Kidney epithelial cell (primary cell): Measurements from ENCODE around the gene MGLL. TPM values are rescaled to one million over a fixed set of nuclear protein-coding genes. Genes with fewer than 3 reads are reported as not detected.

Source experiments
- DNase-seq: peaks from one replicate; pipeline ENCODE4 v3.0.0-alpha.2; 2010; ENCODE audit warnings: low read depth
- H3K27me3 ChIP-seq: 2 replicates; pipeline ENCODE4 v1.6.0; 2011; ENCODE audit warnings: low read length; ENCODE audit not compliant: control insufficient read depth, insufficient read depth
- H3K36me3 ChIP-seq: 2 replicates; pipeline ENCODE4 v1.5.1; 2011; ENCODE audit warnings: low read length; ENCODE audit not compliant: control insufficient read depth, insufficient read depth
- H3K4me3 ChIP-seq: 2 replicates; pipeline ENCODE4 v1.5.1; 2011; ENCODE audit warnings: low read depth, mild to moderate bottlenecking, control low read depth, low read length
- total RNA-seq: library from RNA; depleted of rRNA; stranded (reverse); fragments of >200 nt; gene quantifications from 2 replicates; pipeline ENCODE4 v1.2.3, GENCODE V29; 2015
- TF ChIP-seq, protein P1 (sequence below): IDR thresholded peaks from 2 replicates; pipeline ENCODE4 v1.5.1; 2011; ENCODE audit warnings: mild to moderate bottlenecking, moderate library complexity, low read length, control low read depth, inconsistent platforms; ENCODE audit not compliant: insufficient read depth, poor library complexity, severe bottlenecking

MGLL gene
- total RNA-seq, 1 donor from 2014 or later: 71.8 TPM

DNA sequence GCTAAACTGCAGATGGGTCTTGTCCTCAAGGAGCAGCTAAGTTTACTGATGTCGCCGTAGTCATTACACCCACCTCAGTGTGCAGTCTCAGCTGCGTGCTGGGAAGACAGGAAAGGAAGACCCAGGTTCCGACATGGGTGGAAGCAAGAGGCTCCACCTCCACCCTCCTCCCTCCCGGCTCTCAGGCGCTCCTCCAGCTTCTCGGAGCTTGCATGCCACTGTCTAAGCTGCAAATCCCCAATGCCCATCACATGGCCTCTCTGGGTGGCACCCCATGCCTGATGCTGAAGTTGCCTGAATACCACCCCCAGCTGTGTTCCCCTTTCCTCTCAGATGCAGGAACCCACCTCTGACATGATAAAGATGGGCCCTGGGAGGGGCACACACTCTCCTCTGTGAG lies 58.5 kb downstream of the MGLL start:
- DNase-seq: no peak
- TF ChIP-seq, protein P1, sequence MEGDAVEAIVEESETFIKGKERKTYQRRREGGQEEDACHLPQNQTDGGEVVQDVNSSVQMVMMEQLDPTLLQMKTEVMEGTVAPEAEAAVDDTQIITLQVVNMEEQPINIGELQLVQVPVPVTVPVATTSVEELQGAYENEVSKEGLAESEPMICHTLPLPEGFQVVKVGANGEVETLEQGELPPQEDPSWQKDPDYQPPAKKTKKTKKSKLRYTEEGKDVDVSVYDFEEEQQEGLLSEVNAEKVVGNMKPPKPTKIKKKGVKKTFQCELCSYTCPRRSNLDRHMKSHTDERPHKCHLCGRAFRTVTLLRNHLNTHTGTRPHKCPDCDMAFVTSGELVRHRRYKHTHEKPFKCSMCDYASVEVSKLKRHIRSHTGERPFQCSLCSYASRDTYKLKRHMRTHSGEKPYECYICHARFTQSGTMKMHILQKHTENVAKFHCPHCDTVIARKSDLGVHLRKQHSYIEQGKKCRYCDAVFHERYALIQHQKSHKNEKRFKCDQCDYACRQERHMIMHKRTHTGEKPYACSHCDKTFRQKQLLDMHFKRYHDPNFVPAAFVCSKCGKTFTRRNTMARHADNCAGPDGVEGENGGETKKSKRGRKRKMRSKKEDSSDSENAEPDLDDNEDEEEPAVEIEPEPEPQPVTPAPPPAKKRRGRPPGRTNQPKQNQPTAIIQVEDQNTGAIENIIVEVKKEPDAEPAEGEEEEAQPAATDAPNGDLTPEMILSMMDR: no peak
- Histone ChIP-seq H3K4me3 (no peak overlapping the region), H3K27me3 (no peaks in the 10 kb centered on the region), H3K36me3 (no peaks in the 10 kb centered on the region)

DNA sequence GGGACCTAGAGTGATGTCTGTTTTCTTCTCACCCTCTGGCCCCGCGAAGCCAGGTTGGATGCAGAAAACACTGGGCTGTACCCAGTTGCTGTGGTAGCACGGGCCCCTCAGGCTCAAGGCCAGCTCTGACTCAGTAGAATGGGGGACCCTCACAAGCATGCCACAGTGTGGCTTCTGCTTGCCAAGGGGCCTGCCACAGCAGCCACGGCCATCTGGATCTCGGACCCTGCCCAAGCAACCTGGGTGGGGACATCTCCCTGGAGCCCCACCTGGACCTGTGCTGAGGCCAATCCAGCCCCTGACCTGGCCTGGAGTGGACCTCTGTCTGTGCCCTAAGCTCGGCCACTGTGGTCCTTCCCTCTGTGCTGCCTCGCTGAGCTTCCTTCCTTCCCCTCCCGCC lies 59.0 kb downstream of the MGLL start:
- H3K36me3 ChIP-seq: no peaks in the 10 kb centered on the region
- no peaks in the 10 kb centered on the region for H3K27me3 ChIP-seq
- no peak overlapping the region for H3K4me3 ChIP-seq
- no peak for DNase-seq
- TF ChIP-seq, protein P1: no peak

DNA sequence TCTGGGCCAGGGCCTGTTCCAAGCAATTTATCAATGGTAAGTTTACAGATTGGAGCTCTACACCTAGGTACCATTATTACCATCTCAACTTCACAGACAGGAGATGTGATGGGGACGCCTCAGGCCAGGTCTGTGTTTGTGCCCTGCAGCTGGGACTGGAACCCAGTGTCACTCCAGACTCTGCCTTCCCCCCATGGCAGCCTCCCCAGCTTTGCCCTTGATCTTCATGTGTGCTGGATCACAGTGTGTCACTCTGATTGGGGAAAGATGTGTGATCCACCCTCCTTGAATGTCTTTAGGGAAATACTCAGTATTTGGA lies 59.6 kb downstream of the MGLL start:
- TF ChIP-seq, protein P1: no peak
- no peaks in the 10 kb centered on the region for H3K27me3 ChIP-seq
- no peaks in the 10 kb centered on the region for H3K36me3 ChIP-seq
- no peak overlapping the region for H3K4me3 ChIP-seq
- DNase-seq: no peak

DNA sequence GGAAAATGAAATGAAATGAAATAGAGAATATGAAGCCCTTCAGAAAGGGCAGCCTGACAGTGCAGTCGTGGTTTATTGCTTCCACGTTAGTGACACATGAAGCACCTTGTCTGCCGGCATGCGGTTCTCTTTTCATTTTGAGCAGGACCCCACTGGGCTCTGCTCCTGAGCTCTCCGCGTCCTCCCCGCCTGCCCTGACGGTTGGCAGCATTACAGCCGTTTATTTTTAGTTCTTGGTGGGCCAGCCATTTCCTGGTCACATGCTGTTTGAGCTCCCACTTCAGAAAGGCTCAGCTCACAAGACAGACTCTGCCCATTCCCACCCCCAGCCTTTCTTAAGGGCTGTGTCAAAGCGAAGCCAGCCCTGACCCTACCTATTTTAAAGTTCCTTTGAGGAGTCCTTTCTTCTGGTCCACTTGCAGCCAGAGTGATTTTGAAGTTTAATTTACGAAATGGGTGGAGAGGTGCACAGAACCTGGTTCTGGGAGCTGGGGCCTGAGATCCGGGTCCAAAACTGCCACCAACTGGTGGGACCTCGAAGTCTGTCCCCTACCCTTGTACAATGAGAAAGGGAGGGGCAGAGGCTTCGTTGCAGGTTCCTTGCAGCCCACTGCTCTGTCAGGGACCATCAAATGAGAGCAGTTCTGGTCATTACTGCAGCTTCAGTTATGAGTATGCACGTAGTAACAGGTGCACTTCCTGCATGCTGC lies 60.1 kb downstream of the MGLL start:
- Histone ChIP-seq H3K36me3 (no peaks in the 10 kb centered on the region), H3K27me3 (no peaks in the 10 kb centered on the region), H3K4me3 (no peak overlapping the region)
- TF ChIP-seq, protein P1: no peak
- DNase-seq: no peak

DNA sequence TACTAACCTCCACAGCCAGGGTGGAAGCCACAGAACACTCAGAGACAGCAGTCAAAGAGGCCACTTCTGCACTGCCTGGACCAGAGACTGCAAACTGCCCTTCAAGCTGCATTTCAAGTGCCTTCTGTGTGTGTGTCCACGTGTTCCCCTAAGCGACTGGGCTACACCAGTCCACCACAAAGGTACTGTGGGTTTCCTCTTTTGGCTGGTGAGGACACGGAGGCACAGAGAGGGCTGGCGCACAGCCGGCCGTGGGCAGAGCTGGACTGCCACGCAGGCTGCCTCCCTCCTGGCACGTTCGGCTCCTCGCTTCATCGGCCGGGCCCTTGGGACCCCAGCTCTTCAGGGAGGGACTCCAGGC lies 60.9 kb downstream of the MGLL start:
- no peaks in the 10 kb centered on the region for H3K36me3 ChIP-seq
- H3K27me3 ChIP-seq: no peaks in the 10 kb centered on the region
- no peak overlapping the region for H3K4me3 ChIP-seq
- DNase-seq: no peak
- TF ChIP-seq, protein P1: no peak

DNA sequence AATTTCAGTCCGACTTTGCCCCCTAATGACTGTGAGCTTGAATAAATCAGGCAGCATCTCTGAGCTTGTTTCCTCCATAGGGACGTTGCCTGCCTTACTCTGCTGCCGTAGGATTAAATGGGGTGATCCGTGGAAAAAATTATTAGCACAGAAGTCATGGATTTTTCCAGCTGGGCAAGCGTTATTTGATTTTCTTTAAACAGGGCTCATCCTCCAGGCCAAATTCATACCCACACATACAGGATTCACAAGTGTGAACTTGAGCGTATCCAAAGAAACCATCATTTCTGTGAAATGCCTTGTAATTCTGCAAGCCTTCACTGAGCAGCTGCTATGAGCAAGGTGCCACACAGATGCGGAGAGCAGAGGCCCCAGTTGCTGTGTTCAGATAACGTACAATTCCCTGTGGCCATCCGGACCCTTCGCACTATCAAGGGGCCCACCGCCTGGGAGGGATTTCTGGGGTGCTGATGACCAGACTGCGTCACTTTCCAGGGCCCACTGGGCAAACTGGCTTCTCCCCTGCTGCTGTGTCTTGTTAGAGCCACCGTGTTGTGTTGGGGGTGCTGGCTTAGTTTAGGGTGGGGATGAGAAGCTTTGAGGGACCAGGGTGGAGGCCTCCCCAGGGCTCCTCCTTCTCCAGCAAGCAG lies 61.4 kb downstream of the MGLL start:
- TF ChIP-seq, protein P1: no peak
- Histone ChIP-seq H3K36me3 (no peaks in the 10 kb centered on the region), H3K27me3 (no peaks in the 10 kb centered on the region), H3K4me3 (no peak overlapping the region)
- no peak for DNase-seq
